Esophagus (tissue), 2 donors: ENCODE measurements around the gene GLIS1. TPM values are rescaled to one million over a fixed set of nuclear protein-coding genes. Genes with fewer than 3 reads are reported as not detected.

Experiments used
- H3K27ac ChIP-seq, 2 donors: one replicate each; pipeline ENCODE4 v1.5.1; 2013; ENCODE audit warnings: low read depth in 2 of 2, mild to moderate bottlenecking in 2 of 2, inconsistent platforms in 1 of 2, low read length in 1 of 2, moderate library complexity in 1 of 2
- H3K27me3 ChIP-seq, 2 donors: one replicate each; pipeline ENCODE4 v1.6.1; 2013; ENCODE audit warnings: low read length in 2 of 2, control low read depth in 1 of 2, mild to moderate bottlenecking in 1 of 2; ENCODE audit not compliant: insufficient read depth in 2 of 2, control insufficient read depth in 1 of 2
- H3K36me3 ChIP-seq, 2 donors: one replicate each; pipeline ENCODE4 v1.6.1; 2013; ENCODE audit warnings: low read length in 1 of 2; ENCODE audit not compliant: control insufficient read depth in 2 of 2, insufficient read depth in 2 of 2
- H3K4me1 ChIP-seq, 2 donors: one replicate each; pipeline ENCODE4 v1.6.1; 2013; ENCODE audit warnings: low read length in 1 of 2; ENCODE audit not compliant: control insufficient read depth in 2 of 2, insufficient read depth in 2 of 2
- H3K4me3 ChIP-seq, 2 donors: one replicate each; pipeline ENCODE4 v1.5.1; 2013; ENCODE audit warnings: low read length in 2 of 2, mild to moderate bottlenecking in 2 of 2, low read depth in 1 of 2, moderate library complexity in 1 of 2
- H3K9me3 ChIP-seq, 2 donors: one replicate each; pipeline ENCODE4 v1.6.1; 2013; ENCODE audit warnings: mild to moderate bottlenecking in 2 of 2, low read depth in 1 of 2, low read length in 1 of 2, moderate library complexity in 1 of 2; ENCODE audit not compliant: control insufficient read depth in 2 of 2, insufficient read depth in 1 of 2
- WGBS, 2 donors: extraction: QIAGEN DNeasy Blood & Tissue Kit; methylation state at CpG; one replicate each; pipeline ENCODE4 v1.1.7; 2013; 5-methylcytosine and 5-hydroxymethylcytosine counted together
- polyA plus RNA-seq, 2 donors: library from polyadenylated mRNA; stranded (reverse); fragments of 200-250 nt; gene quantifications; one replicate each; pipeline ENCODE4 v1.2.3, GENCODE V29; 2013
- donor health status: healthy with polysubstance abuse.
- donor health status: Bipolar disorder and iron deficiency.

Gene GLIS1
- polyA plus RNA-seq, 2 donors = 0.18 TPM

DNA sequence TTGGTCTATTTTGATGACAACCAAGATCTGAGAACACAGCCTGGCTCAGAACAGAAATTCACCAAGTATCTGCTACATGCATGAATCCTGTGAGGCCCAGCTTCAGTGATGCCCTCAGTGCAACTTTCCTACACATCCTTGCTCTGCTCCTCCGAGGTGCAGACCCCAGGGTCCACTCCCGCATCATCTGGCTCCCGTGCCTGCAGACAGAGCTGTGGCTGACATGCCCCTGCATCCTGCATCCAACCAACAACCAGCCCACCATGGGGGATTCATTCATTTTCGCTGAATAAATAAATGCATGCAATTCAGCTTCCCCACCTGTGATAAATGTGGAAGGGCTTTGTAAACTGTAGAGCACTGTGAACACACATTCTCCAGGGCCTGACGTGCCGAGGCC lies 112.3 kb downstream of the GLIS1 start:
- H3K4me1 ChIP-seq = no peaks in the 10 kb centered on the region
- H3K36me3 ChIP-seq = no peaks in the 10 kb centered on the region
- H3K4me3 ChIP-seq = no peak overlapping the region
- no peak overlapping the region for H3K27ac ChIP-seq
- H3K27me3 ChIP-seq = no peaks in the 10 kb centered on the region
- WGBS, 2 donors = 73 to 78% methylated on average over 6 of the region's 6 CpGs
- H3K9me3 ChIP-seq = no peaks in the 10 kb centered on the region

DNA sequence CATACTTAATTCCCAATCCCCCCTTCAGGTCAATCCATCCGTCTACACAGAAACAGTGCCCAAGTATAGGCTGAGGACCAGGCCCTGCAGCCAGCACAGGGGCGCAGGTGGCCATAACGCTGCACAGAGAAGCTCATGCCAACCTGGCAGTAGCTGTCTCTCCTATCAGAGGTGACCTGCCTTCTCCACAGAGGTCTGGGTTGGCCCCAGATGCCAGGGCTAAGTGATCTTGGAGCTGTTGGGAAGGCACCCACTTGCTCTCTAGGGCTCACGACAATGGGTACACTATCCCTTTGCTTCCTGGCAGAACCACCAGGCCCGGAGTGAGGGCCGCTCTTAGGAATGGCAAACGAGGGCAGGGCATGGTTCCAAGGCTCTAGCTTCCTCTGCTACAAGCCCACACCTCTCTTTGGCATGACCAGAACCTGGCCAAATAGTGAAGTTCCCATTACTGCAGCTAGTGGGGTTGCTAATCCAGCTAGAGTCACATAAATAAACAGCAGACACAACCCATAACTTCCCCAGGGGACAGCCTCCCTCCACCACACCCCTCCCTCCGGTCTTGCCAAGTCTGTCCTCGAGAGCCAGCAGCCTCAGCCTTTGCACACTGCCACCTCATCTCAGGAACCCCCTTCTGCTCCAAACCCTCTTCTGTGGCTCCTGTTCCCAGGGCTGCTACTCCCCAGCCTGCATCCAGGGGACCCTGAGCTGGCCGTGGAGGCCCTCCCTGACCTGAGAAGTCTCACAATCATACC lies 113.0 kb downstream of the GLIS1 start:
- H3K9me3 ChIP-seq = no peaks in the 10 kb centered on the region
- WGBS, 2 donors = 71 to 76% methylated on average over 10 of the region's 10 CpGs
- H3K27ac ChIP-seq = no peak overlapping the region
- H3K36me3 ChIP-seq = no peaks in the 10 kb centered on the region
- no peak overlapping the region for H3K4me3 ChIP-seq
- H3K27me3 ChIP-seq = no peaks in the 10 kb centered on the region
- no peaks in the 10 kb centered on the region for H3K4me1 ChIP-seq

DNA sequence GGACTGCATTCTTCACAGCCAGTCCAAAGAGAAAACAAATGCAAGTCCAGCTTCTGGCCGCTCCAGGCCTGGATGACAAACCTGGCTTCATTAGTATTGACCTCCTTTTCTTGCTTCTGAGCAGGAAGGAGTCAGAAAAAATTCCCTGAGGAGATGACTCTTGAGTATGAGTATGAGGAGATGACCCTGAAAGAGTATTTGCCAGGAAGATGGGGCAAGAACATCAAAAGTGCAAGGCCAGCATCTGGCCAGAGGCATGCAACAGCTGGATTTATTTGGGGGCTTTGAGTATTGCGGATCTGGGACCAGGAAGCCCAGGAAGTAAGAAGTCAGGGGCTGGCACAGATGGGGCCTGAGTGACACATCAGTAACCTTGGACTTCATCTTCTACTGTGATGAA lies 113.9 kb downstream of the GLIS1 start:
- Histone ChIP-seq H3K36me3 (no peaks in the 10 kb centered on the region), H3K4me3 (no peak overlapping the region), H3K27me3 (no peaks in the 10 kb centered on the region), H3K9me3 (no peaks in the 10 kb centered on the region), H3K4me1 (no peaks in the 10 kb centered on the region), H3K27ac (no peak overlapping the region)
- 82 to 85% methylated on average over 2 of the region's 2 CpGs for WGBS, 2 donors

DNA sequence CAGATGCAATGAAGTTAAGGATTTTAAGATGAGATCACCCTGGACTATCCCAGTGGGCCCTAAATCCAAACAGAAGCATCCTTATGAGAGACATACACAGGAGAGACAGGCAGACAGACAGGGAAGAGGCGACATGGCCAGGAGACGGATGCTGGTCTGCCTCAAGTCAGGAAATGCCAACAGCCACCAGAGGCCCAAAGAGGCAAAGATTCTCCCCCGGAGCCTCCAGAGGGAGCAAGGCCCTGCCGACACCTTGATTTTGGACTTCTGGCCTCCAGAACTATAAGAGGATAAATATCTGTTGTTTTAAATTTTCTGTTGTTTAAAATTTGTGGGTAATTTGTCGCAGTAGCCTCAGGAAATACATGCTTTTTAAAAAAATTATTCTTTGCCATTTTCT lies 116.4 kb downstream of the GLIS1 start:
- 88 to 91% methylated on average over 5 of the region's 5 CpGs for WGBS, 2 donors

DNA sequence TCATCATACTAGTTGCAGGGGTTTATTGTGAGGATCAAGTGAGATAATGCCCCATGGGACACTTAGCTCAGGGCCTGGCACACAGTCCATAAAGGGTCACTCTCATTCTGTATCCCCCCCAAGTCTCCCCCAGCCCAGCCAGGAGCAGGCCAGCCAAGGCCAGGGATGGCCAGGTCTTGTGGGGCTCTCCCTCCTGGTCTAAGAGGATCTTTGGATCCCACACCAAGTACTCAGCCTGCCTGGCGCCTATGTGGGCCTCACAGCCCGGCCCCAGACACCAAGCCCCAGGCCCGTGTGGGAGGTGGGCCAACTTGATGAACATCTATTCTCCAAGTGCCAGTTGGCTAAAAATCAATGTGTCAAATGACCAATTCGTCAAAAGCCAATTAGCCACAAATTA lies 117.8 kb downstream of the GLIS1 start:
- no peaks in the 10 kb centered on the region for H3K9me3 ChIP-seq
- no peak overlapping the region for H3K4me3 ChIP-seq
- 66 to 68% methylated on average over 4 of the region's 4 CpGs for WGBS, 2 donors
- H3K4me1 ChIP-seq = peaks cover 0 to 2% of the 10 kb centered on the region in 2 donors
- H3K27ac ChIP-seq = no peak overlapping the region
- H3K27me3 ChIP-seq = no peaks in the 10 kb centered on the region
- H3K36me3 ChIP-seq = no peaks in the 10 kb centered on the region

More for the DNA sequence above, 116.4 kb downstream of the GLIS1 start:
- Histone ChIP-seq H3K9me3 (no peaks in the 10 kb centered on the region), H3K4me3 (no peak overlapping the region), H3K36me3 (no peaks in the 10 kb centered on the region), H3K4me1 (peaks cover 0 to 2% of the 10 kb centered on the region in 2 donors), H3K27ac (no peak overlapping the region), H3K27me3 (no peaks in the 10 kb centered on the region)

DNA sequence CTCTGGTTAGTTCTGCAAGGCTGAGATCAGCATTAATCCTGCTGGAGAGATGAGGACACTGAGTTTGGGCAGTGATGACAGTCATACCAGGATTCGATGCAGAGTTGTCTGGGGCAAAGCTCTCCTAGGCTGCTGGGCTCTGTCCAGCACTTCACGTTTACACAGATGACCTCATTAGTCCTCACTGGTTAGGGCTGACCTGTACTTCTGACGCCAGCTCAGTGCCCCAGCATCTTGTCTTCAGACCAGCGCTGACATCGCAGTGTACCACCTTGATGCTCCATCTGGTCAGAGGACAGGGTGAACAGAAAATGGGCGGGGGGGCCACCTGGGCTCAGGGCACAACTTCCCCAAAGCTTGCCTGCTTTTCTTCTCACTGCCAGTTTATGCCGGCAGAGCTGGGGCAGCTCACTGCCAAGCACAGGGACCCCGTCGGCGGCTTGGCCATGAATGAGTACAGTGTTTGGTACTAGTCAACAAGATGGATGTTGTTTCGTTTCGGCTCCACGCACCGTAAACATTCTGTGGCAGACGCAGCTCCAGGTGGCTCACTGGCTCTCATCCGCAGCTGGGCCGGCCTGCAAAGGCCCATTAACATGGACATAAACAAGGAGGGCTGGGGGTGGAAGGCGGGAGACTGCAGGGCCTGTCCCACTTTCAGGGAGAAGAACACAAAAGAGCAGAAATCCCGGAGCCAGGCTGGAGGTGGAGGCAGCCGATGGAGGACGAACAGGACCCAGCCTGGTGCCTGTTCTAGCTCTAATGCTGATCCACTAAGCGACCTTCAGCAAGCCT lies 118.7 kb downstream of the GLIS1 start:
- H3K4me1 ChIP-seq = peaks cover 1 to 2% of the 10 kb centered on the region in 2 donors
- WGBS, 2 donors = 67 to 70% methylated on average over 22 of the region's 22 CpGs
- H3K9me3 ChIP-seq = no peaks in the 10 kb centered on the region
- no peak overlapping the region for H3K27ac ChIP-seq
- H3K4me3 ChIP-seq = no peak overlapping the region
- no peaks in the 10 kb centered on the region for H3K36me3 ChIP-seq
- H3K27me3 ChIP-seq = no peaks in the 10 kb centered on the region

DNA sequence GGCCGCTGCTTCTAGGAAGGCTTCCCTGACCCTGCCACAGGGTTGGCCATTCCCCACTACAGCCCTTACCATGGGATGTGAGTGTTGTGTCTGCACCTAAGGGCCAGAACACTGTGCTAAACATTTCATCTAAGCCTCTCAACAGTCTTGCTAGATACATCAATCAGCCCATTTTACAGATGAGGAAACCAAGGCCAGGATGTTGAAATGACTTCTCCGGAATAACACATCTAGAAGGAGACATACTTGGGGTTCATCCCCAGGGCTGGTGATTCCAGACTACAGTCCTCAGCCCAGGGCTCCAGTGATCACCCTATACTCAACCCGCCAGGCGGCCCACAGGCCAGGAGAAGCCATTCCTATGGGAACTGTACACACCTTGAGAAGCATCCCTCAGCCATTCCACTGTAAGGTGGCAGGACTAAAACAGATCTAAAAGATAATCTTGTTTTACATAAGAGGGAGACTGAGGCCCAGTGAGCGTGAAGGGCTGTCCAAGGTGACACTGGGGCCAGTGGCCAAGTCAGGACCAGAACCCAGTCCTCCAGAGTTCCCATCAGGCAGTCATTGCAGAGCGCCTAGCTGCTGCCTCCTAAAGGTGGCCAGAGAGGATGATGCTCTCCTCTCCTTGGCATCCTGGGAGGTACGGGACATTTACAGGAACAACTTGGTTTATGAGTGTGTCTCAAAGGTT lies 119.5 kb downstream of the GLIS1 start:
- Histone ChIP-seq H3K9me3 (no peaks in the 10 kb centered on the region), H3K36me3 (no peaks in the 10 kb centered on the region), H3K27ac (no peak overlapping the region), H3K27me3 (no peaks in the 10 kb centered on the region), H3K4me3 (no peak overlapping the region), H3K4me1 (peaks cover 2 to 3% of the 10 kb centered on the region in 2 donors)
- WGBS, 2 donors = 94% methylated on average over 7 of the region's 7 CpGs

GRCh38 chr1:53618500-53619366 lies 120.2 kb downstream of the GLIS1 start:
- Histone ChIP-seq H3K27ac (no peak overlapping the region), H3K36me3 (no peaks in the 10 kb centered on the region), H3K4me1 (peaks cover 2 to 3% of the 10 kb centered on the region in 2 donors), H3K27me3 (no peaks in the 10 kb centered on the region), H3K9me3 (no peaks in the 10 kb centered on the region), H3K4me3 (no peak overlapping the region)
- WGBS, 2 donors = 58 to 67% methylated on average over 4 of the region's 4 CpGs
